ENCODE measurements around the gene LRFN2. TPM values are rescaled to one million over a fixed set of nuclear protein-coding genes. Genes with fewer than 3 reads are reported as not detected.

The LRFN2 gene
- total RNA-seq, 2 experiments from 2014 or later, result not detected

GRCh38 chr6:40411881-40412280, 175.3 kb downstream of the LRFN2 start:
- Mint-ChIP-seq H3K4me3 (no peak overlapping the region), H3K27me3 (no peaks in the 10 kb centered on the region), H3K27ac (no peak overlapping the region), H3K9me3 (no peaks in the 10 kb centered on the region), H3K36me3 (ENCODE audit: low read depth) (no peaks in the 10 kb centered on the region), H3K4me1 (ENCODE audit: low read depth) (no peaks in the 10 kb centered on the region)
- no peak for DNase-seq
- intact Hi-C loops (cut with DNase I, micrococcal nuclease), result no loop called here
- no peak for TF ChIP-seq CTCF (IDR thresholded peaks at IDR 0.05)
- no peak overlapping the region for H3K4me3 ChIP-seq (ENCODE audit: low read length)
- H3K4me1 ChIP-seq (ENCODE audit: insufficient read depth, low read length), result no peaks in the 10 kb centered on the region
- peaks cover 0 to 3% of the 10 kb centered on the region in 2 experiments for H3K9me3 ChIP-seq (ENCODE audit: control insufficient read depth in 1 of 2, insufficient read depth in 1 of 2, low read length in 2 of 2)
- no peaks in the 10 kb centered on the region for H3K27me3 ChIP-seq (ENCODE audit: control insufficient read depth in 1 of 2, insufficient read depth in 2 of 2, low read length in 2 of 2)
- POLR2A ChIA-PET, result no interaction called here
- H3K27ac ChIP-seq (ENCODE audit: low read depth in 1 of 2, low read length in 2 of 2), result no peak overlapping the region
- CTCF ChIA-PET, result no interaction called here
- ATAC-seq (ENCODE audit: poor library complexity), result no peak
- no peaks in the 10 kb centered on the region for H3K36me3 ChIP-seq (ENCODE audit: insufficient read depth, low read length)

GRCh38 chr6:40410821-40411220, 176.3 kb downstream of the LRFN2 start:
- no peaks in the 10 kb centered on the region for H3K4me1 Mint-ChIP-seq (ENCODE audit: low read depth)
- H3K4me3 ChIP-seq (ENCODE audit: low read length), result no peak overlapping the region
- DNase-seq, result no peak
- no peak overlapping the region for H3K27ac Mint-ChIP-seq
- no peaks in the 10 kb centered on the region for H3K27me3 ChIP-seq (ENCODE audit: control insufficient read depth in 1 of 2, insufficient read depth in 2 of 2, low read length in 2 of 2)
- no peak overlapping the region for H3K4me3 Mint-ChIP-seq
- peaks cover 0 to 3% of the 10 kb centered on the region in 2 experiments for H3K9me3 ChIP-seq (ENCODE audit: control insufficient read depth in 1 of 2, insufficient read depth in 1 of 2, low read length in 2 of 2)
- H3K27me3 Mint-ChIP-seq, result no peaks in the 10 kb centered on the region
- POLR2A ChIA-PET, result no interaction called here
- no peak overlapping the region for H3K27ac ChIP-seq (ENCODE audit: low read depth in 1 of 2, low read length in 2 of 2)
- no peaks in the 10 kb centered on the region for H3K4me1 ChIP-seq (ENCODE audit: insufficient read depth, low read length)
- H3K9me3 Mint-ChIP-seq, result no peaks in the 10 kb centered on the region
- no peak for ATAC-seq (ENCODE audit: poor library complexity)
- intact Hi-C loops (cut with DNase I, micrococcal nuclease), result no loop called here
- no peak for TF ChIP-seq CTCF (IDR thresholded peaks at IDR 0.05)
- H3K36me3 ChIP-seq (ENCODE audit: insufficient read depth, low read length), result no peaks in the 10 kb centered on the region
- H3K36me3 Mint-ChIP-seq (ENCODE audit: low read depth), result no peaks in the 10 kb centered on the region
- CTCF ChIA-PET, result no interaction called here

- H3K27me3 Mint-ChIP-seq, result no peaks in the 10 kb centered on the region
- H3K27ac ChIP-seq (ENCODE audit: low read depth in 1 of 2, low read length in 2 of 2), result no peak overlapping the region
- TF ChIP-seq CTCF (IDR thresholded peaks at IDR 0.05), result no peak
- H3K4me1 ChIP-seq (ENCODE audit: insufficient read depth, low read length), result no peaks in the 10 kb centered on the region
- H3K27me3 ChIP-seq (ENCODE audit: control insufficient read depth in 1 of 2, insufficient read depth in 2 of 2, low read length in 2 of 2), result no peaks in the 10 kb centered on the region
- H3K4me1 Mint-ChIP-seq (ENCODE audit: low read depth), result no peaks in the 10 kb centered on the region
- H3K36me3 Mint-ChIP-seq (ENCODE audit: low read depth), result no peaks in the 10 kb centered on the region
- intact Hi-C loops (cut with DNase I, micrococcal nuclease), result no loop called here
- no peak for DNase-seq
- H3K9me3 ChIP-seq (ENCODE audit: control insufficient read depth in 1 of 2, insufficient read depth in 1 of 2, low read length in 2 of 2), result peaks cover 0 to 3% of the 10 kb centered on the region in 2 experiments
- POLR2A ChIA-PET, result interaction anchor here (1.0 kb wide), 1 partner anchor 13 kb away, joined by 3 read pairs; no protein-coding TSS in a partner anchor
- H3K4me3 ChIP-seq (ENCODE audit: low read length), result no peak overlapping the region
- no peak for ATAC-seq (ENCODE audit: poor library complexity)
- CTCF ChIA-PET, result no interaction called here
- no peak overlapping the region for H3K27ac Mint-ChIP-seq
- no peak overlapping the region for H3K4me3 Mint-ChIP-seq
- no peaks in the 10 kb centered on the region for H3K36me3 ChIP-seq (ENCODE audit: insufficient read depth, low read length)
- no peaks in the 10 kb centered on the region for H3K9me3 Mint-ChIP-seq
These were observed 177.3 kb downstream of the LRFN2 start for GRCh38 chr6:40409716-40410397.
